PC-9 (cell line): ENCODE results near the gene RSBN1L. TPM values are rescaled to one million over a fixed set of nuclear protein-coding genes. Genes with fewer than 3 reads are reported as not detected.

Experiments used
- BruUV-seq: library from RNA; stranded (reverse); fragments of 400-500 nt; replicated peaks from 2 replicates; lab custom pipeline; 2021; lab: Mats Ljungman, UMichigan
- CTCF ChIA-PET: fragments of 300-600 bp; sonication (Branson Sonifier 250); formaldehyde crosslinking; loops from one replicate; lab custom pipeline; 2022; ENCODE audit warnings: antibody characterized with exemption; lab: Charles Lee
- POLR2A ChIA-PET: fragments of 300-600 bp; sonication (Branson Sonifier 250); formaldehyde crosslinking; loops from one replicate; lab custom pipeline; 2022; ENCODE audit warnings: antibody characterized with exemption; ENCODE audit not compliant: unreplicated experiment; lab: Charles Lee
- DNase-seq, 2 experiments: peaks; one replicate each; pipeline versions ENCODE4 v3.0.0 to v3.0.0-alpha.2; 2015 to 2022; ENCODE audit warnings: mixed read lengths in 1 of 2
- H2AFZ ChIP-seq: fragments of 200-600 bp; sonication (generic); 2 replicates; pipeline ENCODE4 v1.8.1; 2017; ENCODE audit warnings: antibody characterized with exemption
- H3F3A ChIP-seq: fragments of 200-600 bp; sonication (generic); 2 replicates; pipeline ENCODE4 v1.8.1; 2017; ENCODE audit warnings: antibody characterized with exemption, mild to moderate bottlenecking, low read depth; ENCODE audit not compliant: insufficient read depth
- H3K27ac ChIP-seq: fragments of 200-600 bp; sonication (generic); 2 replicates; pipeline ENCODE4 v1.6.1; 2016; ENCODE audit warnings: mixed run types
- H3K27me3 ChIP-seq: fragments of 200-600 bp; sonication (generic); 2 replicates; pipeline ENCODE4 v1.6.1; 2016; ENCODE audit warnings: low read depth, mixed run types; ENCODE audit not compliant: insufficient read depth
- H3K36me3 ChIP-seq: fragments of 200-600 bp; sonication (generic); 2 replicates; pipeline ENCODE4 v1.6.1; 2016; ENCODE audit warnings: low read depth, mixed run types
- H3K4me1 ChIP-seq: fragments of 200-600 bp; sonication (generic); replicated peaks from 2 replicates; pipeline ENCODE4 v1.6.1; 2016; ENCODE audit warnings: mixed run types; ENCODE audit not compliant: insufficient read depth
- H3K4me2 ChIP-seq: fragments of 200-600 bp; sonication (generic); 2 replicates; pipeline ENCODE4 v1.6.1; 2017; ENCODE audit warnings: mixed run types
- H3K4me3 ChIP-seq: fragments of 200-600 bp; sonication (generic); 2 replicates; pipeline ENCODE4 v1.6.1; 2016; ENCODE audit warnings: mixed run types
- H3K79me2 ChIP-seq: fragments of 200-600 bp; sonication (generic); 2 replicates; pipeline ENCODE4 v1.6.1; 2017; ENCODE audit warnings: low read depth, mixed run types
- H3K9me2 ChIP-seq: fragments of 200-600 bp; sonication (generic); 2 replicates; pipeline ENCODE4 v1.8.1; 2017; ENCODE audit warnings: mild to moderate bottlenecking; ENCODE audit not compliant: insufficient read depth
- H3K9me3 ChIP-seq: fragments of 200-600 bp; sonication (generic); 2 replicates; pipeline ENCODE4 v1.8.1; 2016; ENCODE audit warnings: low read depth; ENCODE audit not compliant: insufficient read depth
- H4K20me1 ChIP-seq: fragments of 200-600 bp; sonication (generic); 2 replicates; pipeline ENCODE4 v1.8.1; 2017; ENCODE audit not compliant: insufficient read depth
- CTCF ChIP-seq: fragments of 200-600 bp; sonication (generic); conservative IDR thresholded peaks from 2 replicates; pipeline ENCODE4 v1.6.1; 2017; ENCODE audit warnings: mixed run types, antibody characterized with exemption, mild to moderate bottlenecking, moderate library complexity
- EZH2 ChIP-seq: fragments of 200-600 bp; sonication (generic); IDR thresholded peaks from 2 replicates; pipeline ENCODE4 v1.8.0; 2017; ENCODE audit warnings: antibody characterized with exemption, low read depth
- intact Hi-C: fragments of 100-400 bp; cut with micrococcal nuclease; formaldehyde crosslinking; loops from one replicate; pipeline ENCODE4 v1.10.0; 2022; ENCODE audit not compliant: unreplicated experiment
- total RNA-seq: library from RNA; stranded (reverse); gene quantifications from 2 replicates; pipeline ENCODE4 v1.2.3, GENCODE V29; 2021

Gene RSBN1L
- total RNA-seq, 1 experiment from 2014 or later = 20.7 TPM

DNA sequence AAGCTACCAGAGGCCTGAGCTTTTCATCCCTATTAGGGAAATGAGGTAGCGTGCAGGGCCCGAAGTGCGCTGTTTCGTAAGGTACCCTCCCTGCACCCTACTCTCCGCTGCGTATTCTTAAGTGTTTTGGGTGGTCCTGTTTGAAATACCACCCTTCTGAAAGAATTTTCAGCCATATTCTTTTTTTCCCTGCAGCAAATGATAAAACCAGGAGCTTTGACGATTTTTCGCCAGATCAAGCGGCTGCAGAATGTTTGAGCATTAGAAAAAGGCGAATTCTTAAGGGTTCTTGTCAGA is 1.2 kb downstream of the RSBN1L start:
- intact Hi-C loops = loop anchor here (2.0 kb wide), 1 partner anchor 23 kb away; no protein-coding TSS in a partner anchor
- BruUV-seq = TSS peak; percentile 30
- DNase-seq = peak in 1 of 2 experiments; percentile 51
- POLR2A ChIA-PET = interaction anchor here (0.5 to 0.6 kb wide), 2 partner anchors 90 to 137 kb away, joined by 3 to 6 read pairs; no protein-coding TSS in a partner anchor
- Histone ChIP-seq H3K36me3 (no peaks in the 10 kb centered on the region), H4K20me1 (no peaks in the 10 kb centered on the region; the same call in 1 of the 2 replicates), H3K27ac (peak overlapping the region; percentile 51), H3K27me3 (no peaks in the 10 kb centered on the region), H3K79me2 (peaks cover 86% of the 10 kb centered on the region), H3K9me2 (no peaks in the 10 kb centered on the region), H3K4me3 (peak overlapping the region; percentile 89), H2AFZ (peak overlapping the region; percentile 98), H3K4me2 (peak overlapping the region; percentile 92), H3K9me3 (no peaks in the 10 kb centered on the region), H3F3A (peaks cover 3% of the 10 kb centered on the region; the same call in 1 of the 2 replicates), H3K4me1 (peaks cover 32% of the 10 kb centered on the region)
- CTCF ChIA-PET = no interaction called here
- TF ChIP-seq CTCF (no peak), EZH2 (no peak)

- no TSS peak for BruUV-seq
- intact Hi-C loops = no loop called here
- ChIA-PET CTCF (interaction anchor here (0.5 to 0.9 kb wide), 2 partner anchors 25 to 61 kb away, joined by 3 read pairs; no protein-coding TSS in a partner anchor), POLR2A (interaction anchor here (0.5 to 0.7 kb wide), 3 partner anchors 24 to 137 kb away, joined by 3 to 6 read pairs (median 5); no protein-coding TSS in a partner anchor)
- Histone ChIP-seq H3K4me3 (peak overlapping the region; percentile 89), H3K36me3 (no peaks in the 10 kb centered on the region), H3K9me3 (no peaks in the 10 kb centered on the region), H4K20me1 (no peaks in the 10 kb centered on the region; the same call in 1 of the 2 replicates), H2AFZ (no peak overlapping the region), H3K27me3 (no peaks in the 10 kb centered on the region), H3K27ac (no peak overlapping the region), H3K9me2 (no peaks in the 10 kb centered on the region), H3K4me2 (peak overlapping the region; percentile 92), H3F3A (peaks cover 9% of the 10 kb centered on the region; the same call in 1 of the 2 replicates), H3K4me1 (peaks cover 32% of the 10 kb centered on the region), H3K79me2 (peaks cover 87% of the 10 kb centered on the region)
- no peak for DNase-seq
- TF ChIP-seq CTCF = no peak
- no peak for TF ChIP-seq EZH2
Observed at GRCh38 chr7:77698042-77698625, 1.9 kb downstream of the RSBN1L start.

DNA sequence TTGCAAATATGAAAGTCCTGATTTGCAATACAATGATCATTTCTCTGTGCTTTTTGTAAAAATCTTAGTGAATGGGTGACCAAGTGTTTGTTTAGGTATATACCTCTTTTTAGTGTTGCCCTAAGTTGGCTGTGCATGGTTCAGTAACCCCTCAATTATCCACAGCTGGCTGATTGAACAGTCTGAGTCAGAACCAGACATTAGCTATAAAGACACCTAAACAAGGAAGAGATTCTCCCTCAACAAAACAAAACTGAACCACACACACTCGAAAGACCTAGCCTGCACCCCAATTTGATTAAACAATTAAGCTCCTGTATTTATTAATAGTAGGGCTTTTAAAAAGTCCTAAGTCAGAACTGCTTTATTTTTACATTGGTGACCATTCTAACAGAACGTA is 2.8 kb downstream of the RSBN1L start:
- no peaks in the 10 kb centered on the region for H3K9me3 ChIP-seq
- intact Hi-C loops = no loop called here
- DNase-seq = peak in 1 of 2 experiments; percentile 49
- POLR2A ChIA-PET = no interaction called here
- no peaks in the 10 kb centered on the region; the same call in 1 of the 2 replicates for H4K20me1 ChIP-seq
- CTCF ChIA-PET = no interaction called here
- peaks cover 9% of the 10 kb centered on the region; the same call in 1 of the 2 replicates for H3F3A ChIP-seq
- H3K27me3 ChIP-seq = no peaks in the 10 kb centered on the region
- no TSS peak for BruUV-seq
- TF ChIP-seq EZH2 (no peak), CTCF (no peak)
- peaks cover 89% of the 10 kb centered on the region for H3K79me2 ChIP-seq
- no peak overlapping the region for H2AFZ ChIP-seq
- peaks cover 27% of the 10 kb centered on the region for H3K4me1 ChIP-seq
- no peaks in the 10 kb centered on the region for H3K9me2 ChIP-seq
- peak overlapping the region; percentile 92 for H3K4me2 ChIP-seq
- H3K36me3 ChIP-seq = no peaks in the 10 kb centered on the region
- no peak overlapping the region; the same call in 1 of the 2 replicates for H3K27ac ChIP-seq
- peak overlapping the region; percentile 89; the same call in 1 of the 2 replicates for H3K4me3 ChIP-seq
